H1 (cell line): Measurements from ENCODE around the gene C11orf54. TPM values are rescaled to one million over a fixed set of nuclear protein-coding genes. Genes with fewer than 3 reads are reported as not detected.

Source experiments
- CTCF ChIA-PET: fragments of 300-600 bp; sonication (Branson Sonifier 250); formaldehyde crosslinking; loops from one replicate; lab custom pipeline; 2021; ENCODE audit not compliant: partially characterized antibody; lab: Charles Lee
- POLR2A ChIA-PET: fragments of 300-600 bp; sonication (Branson Sonifier 250); formaldehyde crosslinking; loops from one replicate; lab custom pipeline; 2021; ENCODE audit warnings: inconsistent platforms; ENCODE audit not compliant: partially characterized antibody; lab: Charles Lee
- DNase-seq, 2 experiments: peaks; one replicate each; pipeline versions ENCODE4 v3.0.0 to v3.0.0-alpha.2; 2010 to 2022; ENCODE audit warnings: low spot score in 2 of 2, low read depth in 1 of 2, mixed read lengths in 1 of 2
- FAIRE-seq: peaks from 2 replicates; lab custom pipeline; 2011; peaks lifted over from hg19 to GRCh38; lab: Jason Lieb, UNC
- H2AFZ ChIP-seq: 2 replicates; pipeline ENCODE4 v1.8.1; 2012; ENCODE audit warnings: low read length, inconsistent platforms
- H2AK5ac ChIP-seq: 2 replicates; pipeline ENCODE4 v1.6.1; 2013; ENCODE audit warnings: low read depth, low read length
- H2BK120ac ChIP-seq: replicated peaks from 2 replicates; pipeline ENCODE3; 2013; ENCODE audit warnings: low read depth, low read length, inconsistent platforms
- H2BK12ac ChIP-seq: 2 replicates; pipeline ENCODE4 v1.6.1; 2013; ENCODE audit warnings: low read depth, low read length
- H2BK15ac ChIP-seq: 2 replicates; pipeline ENCODE4 v1.6.1; 2013; ENCODE audit warnings: low read length
- H2BK20ac ChIP-seq: 2 replicates; pipeline ENCODE4 v1.6.1; 2013; ENCODE audit warnings: low read length
- H2BK5ac ChIP-seq: 2 replicates; pipeline ENCODE4 v1.6.1; 2013; ENCODE audit warnings: low read depth, low read length
- H3K14ac ChIP-seq: 2 replicates; pipeline ENCODE4 v1.6.1; 2013; ENCODE audit warnings: inconsistent platforms; ENCODE audit not compliant: insufficient read length
- H3K18ac ChIP-seq: 2 replicates; pipeline ENCODE4 v1.6.1; 2013; ENCODE audit warnings: low read length; ENCODE audit errors: extremely low read depth
- H3K23ac ChIP-seq: 2 replicates; pipeline ENCODE4 v1.6.1; 2013; ENCODE audit warnings: inconsistent platforms; ENCODE audit not compliant: insufficient read length
- H3K23me2 ChIP-seq: 2 replicates; pipeline ENCODE4 v1.6.1; 2013; ENCODE audit warnings: low read depth, low read length
- H3K27ac ChIP-seq: 2 replicates; pipeline ENCODE4 v1.6.1; 2011; ENCODE audit warnings: low read depth, low read length, inconsistent platforms
- H3K27me3 ChIP-seq, 4 experiments: replicated peaks in 1 of 4; 1 replicate in 1 of 4; 2 replicates in 3 of 4; pipeline versions ENCODE4 v1.6.1 to v1.8.1; 2011 to 2013; ENCODE audit warnings: low read length in 3 of 4, mild to moderate bottlenecking in 3 of 4, inconsistent platforms in 2 of 4, mixed read lengths in 2 of 4, moderate library complexity in 1 of 4; ENCODE audit not compliant: control insufficient read depth in 3 of 4, insufficient read depth in 3 of 4; ENCODE audit errors: extremely low read depth in 1 of 4
- H3K36me3 ChIP-seq, 4 experiments: 2 replicates each; pipeline versions ENCODE4 v1.6.1 to v1.8.1; 2011 to 2013; ENCODE audit warnings: mild to moderate bottlenecking in 4 of 4, low read length in 3 of 4, moderate library complexity in 2 of 4, control low read depth in 1 of 4, inconsistent platforms in 1 of 4; ENCODE audit not compliant: insufficient read depth in 4 of 4, control insufficient read depth in 2 of 4
- H3K4ac ChIP-seq: replicated peaks from 2 replicates; pipeline ENCODE3; 2013; ENCODE audit warnings: low read length, low read depth, mixed read lengths, inconsistent platforms; ENCODE audit not compliant: insufficient read length
- H3K4me1 ChIP-seq, 4 experiments: replicated peaks in 1 of 4; 1 replicate in 1 of 4; 2 replicates in 3 of 4; pipeline versions ENCODE4 v1.6.1 to v1.8.1; 2011 to 2013; ENCODE audit warnings: low read length in 3 of 4, inconsistent platforms in 2 of 4, mixed read lengths in 1 of 4; ENCODE audit not compliant: insufficient read depth in 4 of 4, control insufficient read depth in 3 of 4
- H3K4me2 ChIP-seq, 2 experiments: 2 replicates each; pipeline versions ENCODE4 v1.6.1 to v1.8.1; 2011 to 2013; ENCODE audit warnings: low read depth in 2 of 2, low read length in 2 of 2, control low read depth in 1 of 2, inconsistent platforms in 1 of 2, mild to moderate bottlenecking in 1 of 2; ENCODE audit not compliant: insufficient read depth in 1 of 2
- H3K4me3 ChIP-seq, 4 experiments: fragments of 200-600, 300-600 bp in 1 of 4; sonication (generic), shearing (Covaris generic), sonication (Bioruptor Twin) in 1 of 4; 2 replicates each; pipeline versions ENCODE4 v1.5.1 to v1.8.1; 2011 to 2016; ENCODE audit warnings: low read length in 4 of 4, low read depth in 3 of 4, control low read depth in 2 of 4, inconsistent platforms in 2 of 4, mild to moderate bottlenecking in 2 of 4, mixed read lengths in 1 of 4, moderate library complexity in 1 of 4; ENCODE audit not compliant: insufficient read depth in 2 of 4; ENCODE audit errors: extremely low read depth in 1 of 4
- H3K56ac ChIP-seq: replicated peaks from 2 replicates; pipeline ENCODE3; 2013; ENCODE audit warnings: low read depth, mild to moderate bottlenecking, mixed read lengths, low read length, inconsistent platforms; ENCODE audit not compliant: insufficient read length
- H3K79me1 ChIP-seq: 2 replicates; pipeline ENCODE4 v1.6.1; 2013; ENCODE audit warnings: low read depth, low read length, control low read depth
- H3K79me2 ChIP-seq, 2 experiments: 2 replicates each; pipeline versions ENCODE4 v1.6.1 to v1.8.1; 2012 to 2013; ENCODE audit warnings: low read length in 2 of 2, mild to moderate bottlenecking in 2 of 2, inconsistent platforms in 1 of 2; ENCODE audit not compliant: insufficient read depth in 2 of 2, control insufficient read depth in 1 of 2
- H3K9ac ChIP-seq, 4 experiments: replicated peaks in 1 of 4; 1 replicate in 1 of 4; 2 replicates in 3 of 4; pipeline versions ENCODE4 v1.6.1 to v1.8.1; 2011 to 2013; ENCODE audit warnings: low read depth in 3 of 4, low read length in 3 of 4, control low read depth in 2 of 4, mild to moderate bottlenecking in 2 of 4, moderate library complexity in 2 of 4, inconsistent platforms in 1 of 4; ENCODE audit errors: extremely low read depth in 1 of 4
- H3K9me3 ChIP-seq, 2 experiments: 2 replicates each; pipeline versions ENCODE4 v1.6.1 to v1.8.1; 2012 to 2013; ENCODE audit warnings: mild to moderate bottlenecking in 2 of 2, moderate library complexity in 2 of 2, control low read depth in 1 of 2, inconsistent platforms in 1 of 2, low read depth in 1 of 2, low read length in 1 of 2, mixed read lengths in 1 of 2; ENCODE audit not compliant: insufficient read depth in 2 of 2
- H4K20me1 ChIP-seq, 2 experiments: replicated peaks in 1 of 2; 2 replicates each; pipeline versions ENCODE3 to v1.8.1; 2011 to 2013; ENCODE audit warnings: inconsistent platforms in 2 of 2, low read length in 2 of 2, mild to moderate bottlenecking in 1 of 2; ENCODE audit not compliant: insufficient read depth in 2 of 2, control insufficient read depth in 1 of 2
- H4K5ac ChIP-seq: 2 replicates; pipeline ENCODE4 v1.6.1; 2013; ENCODE audit warnings: low read length, low read depth, mixed read lengths, inconsistent platforms; ENCODE audit not compliant: insufficient read length
- H4K8ac ChIP-seq: 2 replicates; pipeline ENCODE4 v1.8.0; 2013; ENCODE audit warnings: mild to moderate bottlenecking, moderate library complexity, low read length, inconsistent platforms; ENCODE audit not compliant: insufficient read depth; ENCODE audit errors: extremely low read depth
- H4K91ac ChIP-seq: replicated peaks from 2 replicates; pipeline ENCODE3; 2013; ENCODE audit warnings: low read length, mixed read lengths, inconsistent platforms; ENCODE audit not compliant: insufficient read length
- ASH2L ChIP-seq: fragments of 200-600, 300-600 bp; sonication (generic); IDR thresholded peaks from one replicate; pipeline ENCODE4 v1.7.1; 2017; ENCODE audit warnings: low read length
- CBX8 ChIP-seq: fragments of 300-800, 300-1000 bp; sonication (generic); IDR thresholded peaks from 2 replicates; pipeline ENCODE4 v1.7.1; 2016; ENCODE audit warnings: low read depth, low read length, borderline replicate concordance
- WGBS, 2 experiments: shearing (Covaris generic) in 1 of 2; methylation state at CpG; one replicate each; pipeline versions ENCODE4 v1.1.6 to v1.1.7; 2013 to 2015; ENCODE audit warnings: low lambda C conversion rate in 2 of 2, mixed read lengths in 2 of 2, inconsistent platforms in 1 of 2, low coverage in 1 of 2, missing lambda C conversion rate in 1 of 2; ENCODE audit not compliant: insufficient replicate concordance in 2 of 2, insufficient coverage in 1 of 2, insufficient read length in 1 of 2; ENCODE audit errors: extremely low coverage in 1 of 2, missing lambda C conversion rate in 1 of 2; 5-methylcytosine and 5-hydroxymethylcytosine counted together
- polyA plus RNA-seq, 7 experiments: library from polyadenylated mRNA; depleted of rRNA in 3 of 7; stranded (reverse) in 5 of 7; unstranded in 2 of 7; fragments of >200 nt in 5 of 7; fragments of 200-250 nt in 2 of 7; gene quantifications; 1 replicate in 5 of 7; 2 replicates in 1 of 7; 4 replicates in 1 of 7; pipeline versions ENCODE4 v1.2.1 to v1.2.3, GENCODE V29; 2011 to 2013; ENCODE audit warnings: missing spikeins in 2 of 7, mixed read lengths in 2 of 7
- total RNA-seq: library from RNA; stranded (reverse); fragmentation: NEBNext Ultra II Directional; extraction: Animal tissue kit (Norgen Biotek cat#: 25700); gene quantifications from 2 replicates; pipeline ENCODE4 v1.2.1, GENCODE V29; 2021

The C11orf54 gene
- total and polyA plus RNA-seq, 2 of the 8 experiments (the other 6 are each of a cell fraction or from before 2014, with no cell fraction given), result 14.7 to 24.5 TPM

GRCh38 chr11:93783765-93784144, 42.3 kb downstream of the C11orf54 start:
- POLR2A ChIA-PET, result interaction anchor here (0.7 to 7.3 kb wide), 35 partner anchors 9 to 1059 kb away, joined by 3 to 134 read pairs (median 4); partner anchors contain the start of genes C11orf54 and TAF1D

More at GRCh38 chr11:93783765-93784144, 42.3 kb downstream of the C11orf54 start:
- H3K36me3 ChIP-seq, result peaks cover 0 to 21% (median 2%) of the 10 kb centered on the region in 4 experiments; a peak in 2 of 8 replicates
- no peak overlapping the region; the same call in 1 of the 2 replicates for H2BK5ac ChIP-seq
- no peak overlapping the region for H2AK5ac ChIP-seq
- CTCF ChIA-PET, result interaction anchor here (0.9 to 1.6 kb wide), 8 partner anchors 8 to 111 kb away, joined by 3 to 10 read pairs (median 4); partner anchors contain the start of genes C11orf54 and TAF1D
- H3K23ac ChIP-seq, result no peak overlapping the region
- peak overlapping the region; percentile 93 to 99 (median 95) for H3K4me3 ChIP-seq
- no peak overlapping the region for H2BK15ac ChIP-seq
- H2BK12ac ChIP-seq, result no peak overlapping the region
- H2AFZ ChIP-seq, result peak overlapping the region; percentile 97; the same call in 1 of the 2 replicates
- WGBS, 2 experiments, result 5% methylated on average over 10 of the region's 10 CpGs; no CpG with 5 or more reads in 1 of the 2 experiments
- H3K56ac ChIP-seq, result peak overlapping the region; percentile 73
- H3K27ac ChIP-seq, result peak overlapping the region; percentile 95; the same call in 1 of the 2 replicates
- H4K20me1 ChIP-seq, result peaks cover 6 to 11% of the 10 kb centered on the region in 2 experiments
- H3K9me3 ChIP-seq, result no peaks in the 10 kb centered on the region
- no peak overlapping the region for H3K14ac ChIP-seq
- peak overlapping the region in 3 of 4 experiments; percentile 94 to 99 (median 96); a peak in 6 of 7 replicates for H3K9ac ChIP-seq
- peak overlapping the region; percentile 87; the same call in 1 of the 2 replicates for H4K8ac ChIP-seq
- peaks cover 15 to 48% of the 10 kb centered on the region in 2 experiments for H3K79me2 ChIP-seq
- H2BK120ac ChIP-seq, result no peak overlapping the region
- peaks cover 0 to 4% (median 1%) of the 10 kb centered on the region in 4 experiments; a peak in 1 of 7 replicates for H3K4me1 ChIP-seq
- no peaks in the 10 kb centered on the region; the same call in 1 of the 2 replicates for H3K23me2 ChIP-seq
- no peak overlapping the region for H3K18ac ChIP-seq
- FAIRE-seq, result no peak
- no peak overlapping the region for H2BK20ac ChIP-seq
- H3K79me1 ChIP-seq, result peaks cover 3% of the 10 kb centered on the region; the same call in 1 of the 2 replicates
- no peaks in the 10 kb centered on the region for H3K27me3 ChIP-seq
- H3K4ac ChIP-seq, result no peak overlapping the region
- peak overlapping the region; percentile 80 for H4K5ac ChIP-seq
- DNase-seq, result no peak
- TF ChIP-seq ASH2L (peak; percentile 10), CBX8 (no peak)
- peak overlapping the region; percentile 51 to 66 for H3K4me2 ChIP-seq
- H4K91ac ChIP-seq, result no peak overlapping the region
